HEK293 (cell line): ENCODE results near the gene EVI5.

Experiments used
- EGR2 ChIP-seq: fragments of 450-650 bp; formaldehyde crosslinking; IDR thresholded peaks from 2 replicates; pipeline ENCODE4 v1.5.1; 2016; ENCODE audit warnings: low read depth, missing biosample characterization, missing genetic modification characterization
- FEZF1 ChIP-seq: fragments of 450-650 bp; formaldehyde crosslinking; IDR thresholded peaks from 2 replicates; pipeline ENCODE4 v1.5.1; 2016; ENCODE audit warnings: missing biosample characterization, missing genetic modification characterization
- GFI1B ChIP-seq: fragments of 450-650 bp; formaldehyde crosslinking; IDR thresholded peaks from 2 replicates; pipeline ENCODE4 v1.5.1; 2016; ENCODE audit warnings: missing biosample characterization, missing genetic modification characterization
- HOXC10 ChIP-seq: sonication (generic); formaldehyde crosslinking; IDR thresholded peaks from 2 replicates; pipeline ENCODE4 v1.8.1; 2023; ENCODE audit warnings: mild to moderate bottlenecking, missing genetic modification reagents
- KLF9 ChIP-seq: fragments of 450-650 bp; formaldehyde crosslinking; IDR thresholded peaks from 2 replicates; pipeline ENCODE4 v1.5.1; 2016; ENCODE audit warnings: missing biosample characterization, missing genetic modification characterization, low read depth
- YY2 ChIP-seq: fragments of 450-650 bp; formaldehyde crosslinking; IDR thresholded peaks from 2 replicates; pipeline ENCODE4 v1.5.1; 2016; ENCODE audit warnings: missing biosample characterization, missing genetic modification characterization
- ZBTB20 ChIP-seq: fragments of 450-650 bp; formaldehyde crosslinking; IDR thresholded peaks from 2 replicates; pipeline ENCODE4 v1.5.1; 2016; ENCODE audit warnings: missing biosample characterization, missing genetic modification characterization
- ZBTB7A ChIP-seq: fragments of 450-650 bp; formaldehyde crosslinking; IDR thresholded peaks from 2 replicates; pipeline ENCODE4 v1.5.1; 2016; ENCODE audit warnings: low read depth, missing biosample characterization, missing genetic modification characterization
- ZFP37 ChIP-seq: fragments of 450-650 bp; formaldehyde crosslinking; IDR thresholded peaks from 2 replicates; pipeline ENCODE4 v1.5.1; 2016; ENCODE audit warnings: missing biosample characterization, missing genetic modification characterization
- ZIC2 ChIP-seq: fragments of 450-650 bp; formaldehyde crosslinking; IDR thresholded peaks from 2 replicates; pipeline ENCODE4 v1.5.1; 2016; ENCODE audit warnings: missing biosample characterization, missing genetic modification characterization
- ZNF19 ChIP-seq: fragments of 450-650 bp; formaldehyde crosslinking; IDR thresholded peaks from 2 replicates; pipeline ENCODE4; 2016; ENCODE audit warnings: missing biosample characterization, missing genetic modification characterization, low read depth
- ZNF302 ChIP-seq: fragments of 450-650 bp; formaldehyde crosslinking; IDR thresholded peaks from 2 replicates; pipeline ENCODE4 v1.5.1; 2016; ENCODE audit warnings: missing biosample characterization, missing genetic modification characterization, low read depth
- ZNF404 ChIP-seq: fragments of 450-650 bp; formaldehyde crosslinking; IDR thresholded peaks from 2 replicates; pipeline ENCODE4 v1.5.1; 2017; ENCODE audit warnings: missing biosample characterization, missing genetic modification characterization
- ZNF561 ChIP-seq: fragments of 450-650 bp; IDR thresholded peaks from 2 replicates; pipeline ENCODE4 v1.5.1; 2018; ENCODE audit warnings: missing biosample characterization, missing genetic modification characterization, borderline replicate concordance
- ZNF600 ChIP-seq: fragments of 450-650 bp; formaldehyde crosslinking; IDR thresholded peaks from 2 replicates; pipeline ENCODE4 v1.5.1; 2016; ENCODE audit warnings: missing biosample characterization, missing genetic modification characterization
- ZNF654 ChIP-seq: fragments of 450-650 bp; formaldehyde crosslinking; IDR thresholded peaks from 2 replicates; pipeline ENCODE4 v1.5.1; 2016; ENCODE audit warnings: low read depth, missing biosample characterization, missing genetic modification characterization
- TF ChIP-seq, protein P1 (sequence below): fragments of 450-650 bp; formaldehyde crosslinking; IDR thresholded peaks from 2 replicates; pipeline ENCODE4 v1.5.1; 2016; ENCODE audit warnings: missing biosample characterization, missing genetic modification characterization
- TF ChIP-seq, protein P2 (sequence below): fragments of 450-650 bp; formaldehyde crosslinking; IDR thresholded peaks from 2 replicates; pipeline ENCODE4 v1.5.1; 2016; ENCODE audit warnings: missing biosample characterization, missing genetic modification characterization
- TF ChIP-seq, protein P3 (sequence below): fragments of 450-650 bp; formaldehyde crosslinking; IDR thresholded peaks from 2 replicates; pipeline ENCODE4 v1.5.1; 2016; ENCODE audit warnings: missing biosample characterization, missing genetic modification characterization
- TF ChIP-seq, protein P4 (sequence below): fragments of 450-650 bp; formaldehyde crosslinking; IDR thresholded peaks from 2 replicates; pipeline ENCODE4 v1.5.1; 2016; ENCODE audit warnings: missing biosample characterization, missing genetic modification characterization
- TF ChIP-seq, protein P5 (sequence below): fragments of 450-650 bp; formaldehyde crosslinking; IDR thresholded peaks from 2 replicates; pipeline ENCODE4 v1.5.1; 2016; ENCODE audit warnings: missing biosample characterization, missing genetic modification characterization
- TF ChIP-seq, protein P6 (sequence below): sonication (generic); formaldehyde crosslinking; IDR thresholded peaks from 2 replicates; pipeline ENCODE4 v1.8.1; 2022; ENCODE audit warnings: mild to moderate bottlenecking, moderate library complexity, missing genetic modification reagents
- TF ChIP-seq, protein P7 (sequence below): fragments of 450-650 bp; formaldehyde crosslinking; IDR thresholded peaks from 2 replicates; pipeline ENCODE4 v1.5.1; 2016; ENCODE audit warnings: missing biosample characterization, missing genetic modification characterization

EVI5 gene

DNA sequence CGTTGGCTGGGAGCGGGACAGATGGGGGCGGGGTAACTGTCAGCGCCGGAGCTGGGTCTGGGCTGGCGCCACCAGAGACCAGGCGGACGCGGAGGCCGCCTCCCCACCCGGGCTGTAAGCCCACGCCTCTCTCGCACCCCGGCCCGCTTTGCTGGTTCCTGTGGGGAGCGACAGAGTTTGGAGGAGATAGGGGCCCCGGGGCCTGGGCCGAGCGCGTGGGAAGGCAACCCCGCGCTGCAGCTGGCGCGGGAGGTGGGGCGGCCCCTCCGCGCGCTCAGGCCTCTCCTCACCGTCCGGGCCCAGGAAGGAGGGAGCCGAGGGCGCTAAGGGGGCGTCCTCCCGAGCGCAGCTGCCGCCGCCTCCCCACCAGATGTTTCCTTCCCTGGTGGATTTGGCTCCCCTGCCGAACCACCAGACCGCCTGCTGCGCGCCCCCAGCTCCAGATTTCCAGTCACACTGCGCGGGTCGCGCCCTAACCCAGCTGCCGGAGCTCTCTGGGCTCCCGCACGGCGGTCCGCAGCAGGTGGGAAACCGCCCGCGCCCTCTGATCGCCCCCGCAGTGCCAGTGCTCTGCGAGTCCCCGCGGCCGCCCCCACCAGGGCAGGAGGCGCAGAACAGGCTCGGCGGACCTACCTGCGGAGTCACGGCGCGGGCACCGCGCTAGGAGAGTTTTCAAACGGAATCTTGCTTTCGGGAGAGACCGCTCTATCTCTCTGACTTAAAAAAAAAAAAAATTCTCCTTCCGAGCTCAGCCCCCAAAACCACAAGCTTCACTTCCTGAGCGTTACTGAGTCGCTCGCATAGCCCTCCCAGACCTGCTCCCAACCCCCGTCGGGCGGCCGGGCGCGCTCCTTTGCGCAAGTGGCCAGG lies 299.3 kb downstream of the EVI5 start (continued):
- TF ChIP-seq, protein P1, sequence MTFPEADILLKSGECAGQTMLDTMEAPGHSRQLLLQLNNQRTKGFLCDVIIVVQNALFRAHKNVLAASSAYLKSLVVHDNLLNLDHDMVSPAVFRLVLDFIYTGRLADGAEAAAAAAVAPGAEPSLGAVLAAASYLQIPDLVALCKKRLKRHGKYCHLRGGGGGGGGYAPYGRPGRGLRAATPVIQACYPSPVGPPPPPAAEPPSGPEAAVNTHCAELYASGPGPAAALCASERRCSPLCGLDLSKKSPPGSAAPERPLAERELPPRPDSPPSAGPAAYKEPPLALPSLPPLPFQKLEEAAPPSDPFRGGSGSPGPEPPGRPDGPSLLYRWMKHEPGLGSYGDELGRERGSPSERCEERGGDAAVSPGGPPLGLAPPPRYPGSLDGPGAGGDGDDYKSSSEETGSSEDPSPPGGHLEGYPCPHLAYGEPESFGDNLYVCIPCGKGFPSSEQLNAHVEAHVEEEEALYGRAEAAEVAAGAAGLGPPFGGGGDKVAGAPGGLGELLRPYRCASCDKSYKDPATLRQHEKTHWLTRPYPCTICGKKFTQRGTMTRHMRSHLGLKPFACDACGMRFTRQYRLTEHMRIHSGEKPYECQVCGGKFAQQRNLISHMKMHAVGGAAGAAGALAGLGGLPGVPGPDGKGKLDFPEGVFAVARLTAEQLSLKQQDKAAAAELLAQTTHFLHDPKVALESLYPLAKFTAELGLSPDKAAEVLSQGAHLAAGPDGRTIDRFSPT: peak; percentile 92
- TF ChIP-seq ZNF404 (tag by site-specific recombination): no peak
- TF ChIP-seq ZNF561: no peak; the same call in 1 of the 2 replicates
- TF ChIP-seq ZFP37 (tag by site-specific recombination): peak; percentile 76
- TF ChIP-seq ZBTB20 (tag by site-specific recombination): peak; percentile 97
- TF ChIP-seq YY2 (tag by site-specific recombination): no peak
- TF ChIP-seq, protein P2, sequence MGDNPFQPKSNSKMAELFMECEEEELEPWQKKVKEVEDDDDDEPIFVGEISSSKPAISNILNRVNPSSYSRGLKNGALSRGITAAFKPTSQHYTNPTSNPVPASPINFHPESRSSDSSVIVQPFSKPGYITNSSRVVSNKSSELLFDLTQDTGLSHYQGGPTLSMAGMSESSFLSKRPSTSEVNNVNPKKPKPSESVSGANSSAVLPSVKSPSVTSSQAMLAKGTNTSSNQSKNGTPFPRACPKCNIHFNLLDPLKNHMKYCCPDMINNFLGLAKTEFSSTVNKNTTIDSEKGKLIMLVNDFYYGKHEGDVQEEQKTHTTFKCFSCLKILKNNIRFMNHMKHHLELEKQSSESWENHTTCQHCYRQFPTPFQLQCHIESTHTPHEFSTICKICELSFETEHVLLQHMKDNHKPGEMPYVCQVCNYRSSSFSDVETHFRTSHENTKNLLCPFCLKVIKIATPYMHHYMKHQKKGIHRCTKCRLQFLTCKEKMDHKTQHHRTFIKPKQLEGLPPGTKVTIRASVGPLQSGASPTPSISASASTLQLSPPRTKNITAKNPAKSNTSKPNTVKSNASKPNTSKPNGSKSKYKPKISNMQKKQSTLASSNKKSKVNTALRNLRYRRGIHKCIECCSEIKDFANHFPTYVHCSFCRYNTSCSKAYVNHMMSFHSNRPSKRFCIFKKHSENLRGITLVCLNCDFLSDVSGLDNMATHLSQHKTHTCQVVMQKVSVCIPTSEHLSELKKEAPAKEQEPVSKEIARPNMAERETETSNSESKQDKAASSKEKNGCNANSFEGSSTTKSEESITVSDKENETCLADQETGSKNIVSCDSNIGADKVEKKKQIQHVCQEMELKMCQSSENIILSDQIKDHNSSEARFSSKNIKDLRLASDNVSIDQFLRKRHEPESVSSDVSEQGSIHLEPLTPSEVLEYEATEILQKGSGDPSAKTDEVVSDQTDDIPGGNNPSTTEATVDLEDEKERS (tag by site-specific recombination): no peak
- TF ChIP-seq ZIC2 (tag by site-specific recombination): peak; percentile 99
- TF ChIP-seq ZNF302 (tag by site-specific recombination): no peak
- TF ChIP-seq, protein P3, sequence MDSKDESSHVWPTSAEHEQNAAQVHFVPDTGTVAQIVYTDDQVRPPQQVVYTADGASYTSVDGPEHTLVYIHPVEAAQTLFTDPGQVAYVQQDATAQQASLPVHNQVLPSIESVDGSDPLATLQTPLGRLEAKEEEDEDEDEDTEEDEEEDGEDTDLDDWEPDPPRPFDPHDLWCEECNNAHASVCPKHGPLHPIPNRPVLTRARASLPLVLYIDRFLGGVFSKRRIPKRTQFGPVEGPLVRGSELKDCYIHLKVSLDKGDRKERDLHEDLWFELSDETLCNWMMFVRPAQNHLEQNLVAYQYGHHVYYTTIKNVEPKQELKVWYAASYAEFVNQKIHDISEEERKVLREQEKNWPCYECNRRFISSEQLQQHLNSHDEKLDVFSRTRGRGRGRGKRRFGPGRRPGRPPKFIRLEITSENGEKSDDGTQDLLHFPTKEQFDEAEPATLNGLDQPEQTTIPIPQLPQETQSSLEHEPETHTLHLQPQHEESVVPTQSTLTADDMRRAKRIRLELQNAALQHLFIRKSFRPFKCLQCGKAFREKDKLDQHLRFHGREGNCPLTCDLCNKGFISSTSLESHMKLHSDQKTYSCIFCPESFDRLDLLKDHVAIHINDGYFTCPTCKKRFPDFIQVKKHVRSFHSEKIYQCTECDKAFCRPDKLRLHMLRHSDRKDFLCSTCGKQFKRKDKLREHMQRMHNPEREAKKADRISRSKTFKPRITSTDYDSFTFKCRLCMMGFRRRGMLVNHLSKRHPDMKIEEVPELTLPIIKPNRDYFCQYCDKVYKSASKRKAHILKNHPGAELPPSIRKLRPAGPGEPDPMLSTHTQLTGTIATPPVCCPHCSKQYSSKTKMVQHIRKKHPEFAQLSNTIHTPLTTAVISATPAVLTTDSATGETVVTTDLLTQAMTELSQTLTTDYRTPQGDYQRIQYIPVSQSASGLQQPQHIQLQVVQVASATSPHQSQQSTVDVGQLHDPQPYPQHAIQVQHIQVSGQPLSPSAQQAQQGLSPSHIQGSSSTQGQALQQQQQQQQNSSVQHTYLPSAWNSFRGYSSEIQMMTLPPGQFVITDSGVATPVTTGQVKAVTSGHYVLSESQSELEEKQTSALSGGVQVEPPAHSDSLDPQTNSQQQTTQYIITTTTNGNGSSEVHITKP: peak; percentile 72
- TF ChIP-seq KLF9: peak; percentile 70; the same call in 1 of the 2 replicates
- TF ChIP-seq, protein P4, sequence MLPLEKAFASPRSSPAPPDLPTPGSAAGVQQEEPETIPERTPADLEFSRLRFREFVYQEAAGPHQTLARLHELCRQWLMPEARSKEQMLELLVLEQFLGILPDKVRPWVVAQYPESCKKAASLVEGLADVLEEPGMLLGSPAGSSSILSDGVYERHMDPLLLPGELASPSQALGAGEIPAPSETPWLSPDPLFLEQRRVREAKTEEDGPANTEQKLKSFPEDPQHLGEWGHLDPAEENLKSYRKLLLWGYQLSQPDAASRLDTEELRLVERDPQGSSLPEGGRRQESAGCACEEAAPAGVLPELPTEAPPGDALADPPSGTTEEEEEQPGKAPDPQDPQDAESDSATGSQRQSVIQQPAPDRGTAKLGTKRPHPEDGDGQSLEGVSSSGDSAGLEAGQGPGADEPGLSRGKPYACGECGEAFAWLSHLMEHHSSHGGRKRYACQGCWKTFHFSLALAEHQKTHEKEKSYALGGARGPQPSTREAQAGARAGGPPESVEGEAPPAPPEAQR (tag by site-specific recombination): no peak
- no peak for TF ChIP-seq HOXC10 (CRISPR knock-in tag)
- TF ChIP-seq, protein P5, sequence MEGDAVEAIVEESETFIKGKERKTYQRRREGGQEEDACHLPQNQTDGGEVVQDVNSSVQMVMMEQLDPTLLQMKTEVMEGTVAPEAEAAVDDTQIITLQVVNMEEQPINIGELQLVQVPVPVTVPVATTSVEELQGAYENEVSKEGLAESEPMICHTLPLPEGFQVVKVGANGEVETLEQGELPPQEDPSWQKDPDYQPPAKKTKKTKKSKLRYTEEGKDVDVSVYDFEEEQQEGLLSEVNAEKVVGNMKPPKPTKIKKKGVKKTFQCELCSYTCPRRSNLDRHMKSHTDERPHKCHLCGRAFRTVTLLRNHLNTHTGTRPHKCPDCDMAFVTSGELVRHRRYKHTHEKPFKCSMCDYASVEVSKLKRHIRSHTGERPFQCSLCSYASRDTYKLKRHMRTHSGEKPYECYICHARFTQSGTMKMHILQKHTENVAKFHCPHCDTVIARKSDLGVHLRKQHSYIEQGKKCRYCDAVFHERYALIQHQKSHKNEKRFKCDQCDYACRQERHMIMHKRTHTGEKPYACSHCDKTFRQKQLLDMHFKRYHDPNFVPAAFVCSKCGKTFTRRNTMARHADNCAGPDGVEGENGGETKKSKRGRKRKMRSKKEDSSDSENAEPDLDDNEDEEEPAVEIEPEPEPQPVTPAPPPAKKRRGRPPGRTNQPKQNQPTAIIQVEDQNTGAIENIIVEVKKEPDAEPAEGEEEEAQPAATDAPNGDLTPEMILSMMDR (tag by site-specific recombination): peak; percentile 85
- TF ChIP-seq ZNF600 (tag by site-specific recombination): peak; percentile 94
- TF ChIP-seq, protein P6, sequence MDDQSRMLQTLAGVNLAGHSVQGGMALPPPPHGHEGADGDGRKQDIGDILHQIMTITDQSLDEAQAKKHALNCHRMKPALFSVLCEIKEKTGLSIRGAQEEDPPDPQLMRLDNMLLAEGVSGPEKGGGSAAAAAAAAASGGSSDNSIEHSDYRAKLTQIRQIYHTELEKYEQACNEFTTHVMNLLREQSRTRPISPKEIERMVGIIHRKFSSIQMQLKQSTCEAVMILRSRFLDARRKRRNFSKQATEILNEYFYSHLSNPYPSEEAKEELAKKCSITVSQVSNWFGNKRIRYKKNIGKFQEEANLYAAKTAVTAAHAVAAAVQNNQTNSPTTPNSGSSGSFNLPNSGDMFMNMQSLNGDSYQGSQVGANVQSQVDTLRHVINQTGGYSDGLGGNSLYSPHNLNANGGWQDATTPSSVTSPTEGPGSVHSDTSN (CRISPR knock-in tag): no peak
- TF ChIP-seq FEZF1 (tag by site-specific recombination): no peak
- TF ChIP-seq, protein P7, sequence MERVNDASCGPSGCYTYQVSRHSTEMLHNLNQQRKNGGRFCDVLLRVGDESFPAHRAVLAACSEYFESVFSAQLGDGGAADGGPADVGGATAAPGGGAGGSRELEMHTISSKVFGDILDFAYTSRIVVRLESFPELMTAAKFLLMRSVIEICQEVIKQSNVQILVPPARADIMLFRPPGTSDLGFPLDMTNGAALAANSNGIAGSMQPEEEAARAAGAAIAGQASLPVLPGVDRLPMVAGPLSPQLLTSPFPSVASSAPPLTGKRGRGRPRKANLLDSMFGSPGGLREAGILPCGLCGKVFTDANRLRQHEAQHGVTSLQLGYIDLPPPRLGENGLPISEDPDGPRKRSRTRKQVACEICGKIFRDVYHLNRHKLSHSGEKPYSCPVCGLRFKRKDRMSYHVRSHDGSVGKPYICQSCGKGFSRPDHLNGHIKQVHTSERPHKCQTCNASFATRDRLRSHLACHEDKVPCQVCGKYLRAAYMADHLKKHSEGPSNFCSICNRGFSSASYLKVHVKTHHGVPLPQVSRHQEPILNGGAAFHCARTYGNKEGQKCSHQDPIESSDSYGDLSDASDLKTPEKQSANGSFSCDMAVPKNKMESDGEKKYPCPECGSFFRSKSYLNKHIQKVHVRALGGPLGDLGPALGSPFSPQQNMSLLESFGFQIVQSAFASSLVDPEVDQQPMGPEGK: peak; percentile 90
- TF ChIP-seq GFI1B (tag by site-specific recombination): no peak
- peak; percentile 90 for TF ChIP-seq EGR2
- peak; percentile 76; the same call in 1 of the 2 replicates for TF ChIP-seq ZBTB7A (tag by site-specific recombination)
- no peak for TF ChIP-seq ZNF654 (tag by site-specific recombination)
- TF ChIP-seq ZNF19 (tag by site-specific recombination): no peak
